ENCODE results near the gene MMS22L.
A peak's percentile ranks its signal among the peaks of the same experiment; 100 is the strongest.
"Not testable (repeated sequence)": the region's sequence is repeated elsewhere in the genome, so short reads cannot be mapped to it uniquely, and the experiment has no call there.

Gene MMS22L

GRCh38 chr6:97222903-97223302 lies 60.1 kb downstream of the MMS22L start:
- DNase-seq (ENCODE audit: low read depth) = no peak

- DNase-seq (ENCODE audit: low read depth) = no peak
Measured at GRCh38 chr6:97218912-97219311, 64.1 kb downstream of the MMS22L start.

- DNase-seq (ENCODE audit: low read depth) = no peak
Measured at GRCh38 chr6:97215157-97215769, 67.8 kb downstream of the MMS22L start.

- DNase-seq (ENCODE audit: low read depth) = no peak
Measured at GRCh38 chr6:97214671-97215070, 68.3 kb downstream of the MMS22L start.

GRCh38 chr6:97207383-97207782 lies 75.6 kb downstream of the MMS22L start:
- no peak for DNase-seq (ENCODE audit: low read depth)

- DNase-seq (ENCODE audit: low read depth) = no peak
Measured at GRCh38 chr6:97205966-97206365, 77.0 kb downstream of the MMS22L start.

GRCh38 chr6:97203343-97203742 lies 79.7 kb downstream of the MMS22L start:
- no peak for DNase-seq (ENCODE audit: low read depth)

GRCh38 chr6:97198046-97198565 lies 84.9 kb downstream of the MMS22L start:
- no peak for DNase-seq (ENCODE audit: low read depth)

- DNase-seq (ENCODE audit: low read depth) = no peak
Measured at GRCh38 chr6:97195117-97195516, 87.9 kb downstream of the MMS22L start.

GRCh38 chr6:97189767-97190166 lies 93.2 kb downstream of the MMS22L start:
- DNase-seq (ENCODE audit: low read depth) = no peak

GRCh38 chr6:97187951-97188350 lies 95.1 kb downstream of the MMS22L start:
- no peak for DNase-seq (ENCODE audit: low read depth)

- peak; percentile 19 for DNase-seq (ENCODE audit: low read depth)
Measured at GRCh38 chr6:97186416-97186999, 96.5 kb downstream of the MMS22L start.

GRCh38 chr6:97177905-97178304 lies 105.1 kb downstream of the MMS22L start:
- no peak for DNase-seq (ENCODE audit: low read depth)

- DNase-seq (ENCODE audit: low read depth) = no peak
Measured at GRCh38 chr6:97176468-97176867, 106.5 kb downstream of the MMS22L start.

- no peak for DNase-seq (ENCODE audit: low read depth)
Measured at GRCh38 chr6:97175806-97176205, 107.2 kb downstream of the MMS22L start.

- no peak for DNase-seq (ENCODE audit: low read depth)
Measured at GRCh38 chr6:97174471-97174870, 108.5 kb downstream of the MMS22L start.

- no peak for DNase-seq (ENCODE audit: low read depth)
Measured at GRCh38 chr6:97160280-97160679, 122.7 kb downstream of the MMS22L start.

GRCh38 chr6:97155447-97155846 lies 127.6 kb downstream of the MMS22L start:
- DNase-seq (ENCODE audit: low read depth) = not testable (repeated sequence)

- no peak for DNase-seq (ENCODE audit: low read depth)
Measured at GRCh38 chr6:97154015-97154414, 129.0 kb downstream of the MMS22L start.

GRCh38 chr6:97151601-97152000 lies 131.4 kb downstream of the MMS22L start:
- no peak for DNase-seq (ENCODE audit: low read depth)

GRCh38 chr6:97150932-97151331 lies 132.1 kb downstream of the MMS22L start:
- no peak for DNase-seq (ENCODE audit: low read depth)

GRCh38 chr6:97147421-97147820 lies 135.6 kb downstream of the MMS22L start:
- no peak for DNase-seq (ENCODE audit: low read depth)

- DNase-seq (ENCODE audit: low read depth) = no peak
Measured at GRCh38 chr6:97145691-97146090, 137.3 kb downstream of the MMS22L start.

- no peak for DNase-seq (ENCODE audit: low read depth)
Measured at GRCh38 chr6:97141756-97142155, 141.3 kb downstream of the MMS22L start.
